DOHH2 (cell line): Measurements from ENCODE around the gene EHBP1L1.

Experiments
- H3F3A ChIP-seq: fragments of 200-600 bp; sonication (generic), shearing (Covaris generic); 2 replicates; pipeline ENCODE4 v1.6.0; 2016; ENCODE audit warnings: antibody characterized with exemption, mild to moderate bottlenecking; ENCODE audit not compliant: control insufficient read depth, insufficient read depth
- H3K27ac ChIP-seq: fragments of 200-600 bp; sonication (generic); 2 replicates; pipeline ENCODE4 v1.5.1; 2014; ENCODE audit warnings: low read depth, mild to moderate bottlenecking, low read length, moderate library complexity
- H3K27me3 ChIP-seq: fragments of 200-600 bp; sonication (generic); 2 replicates; pipeline ENCODE4 v1.6.1; 2014; ENCODE audit warnings: mild to moderate bottlenecking, low read length, mixed read lengths; ENCODE audit not compliant: control insufficient read depth
- H3K36me3 ChIP-seq: fragments of 200-600 bp; sonication (generic); 2 replicates; pipeline ENCODE4 v1.6.1; 2014; ENCODE audit warnings: mild to moderate bottlenecking, low read length, moderate library complexity, mixed read lengths; ENCODE audit not compliant: control insufficient read depth
- H3K4me1 ChIP-seq: fragments of 200-600 bp; sonication (generic); 2 replicates; pipeline ENCODE4 v1.6.1; 2014; ENCODE audit warnings: mild to moderate bottlenecking, low read length, mixed read lengths; ENCODE audit not compliant: control insufficient read depth
- H3K4me2 ChIP-seq: fragments of 200-600 bp; sonication (generic); 2 replicates; pipeline ENCODE4 v1.6.0; 2014; ENCODE audit warnings: mild to moderate bottlenecking, low read length, moderate library complexity
- H3K4me3 ChIP-seq: fragments of 200-600 bp; sonication (generic); 2 replicates; pipeline ENCODE4 v1.5.1; 2014; ENCODE audit warnings: mild to moderate bottlenecking, low read length, mixed read lengths
- H3K79me2 ChIP-seq: fragments of 200-600 bp; sonication (generic); 2 replicates; pipeline ENCODE4 v1.6.1; 2014; ENCODE audit warnings: mild to moderate bottlenecking, low read length, mixed read lengths; ENCODE audit not compliant: control insufficient read depth
- H3K9me2 ChIP-seq: fragments of 200-600 bp; sonication (generic); replicated peaks from 2 replicates; pipeline ENCODE4 v1.6.1; 2014; ENCODE audit warnings: mild to moderate bottlenecking, low read length, mixed read lengths; ENCODE audit not compliant: control insufficient read depth
- H3K9me3 ChIP-seq: fragments of 200-600 bp; sonication (generic); 2 replicates; pipeline ENCODE4 v1.6.1; 2014; ENCODE audit warnings: antibody characterized with exemption, low read length, mixed read lengths; ENCODE audit not compliant: control insufficient read depth, insufficient read depth
- H4K20me1 ChIP-seq: fragments of 200-600 bp; sonication (generic); 2 replicates; pipeline ENCODE4 v1.6.0; 2014; ENCODE audit warnings: low read depth, mild to moderate bottlenecking, antibody characterized with exemption, low read length, moderate library complexity; ENCODE audit not compliant: control insufficient read depth, insufficient read depth
- CTCF ChIP-seq: fragments of 200-600 bp; sonication (generic); IDR thresholded peaks from one replicate; pipeline ENCODE4 v1.5.1; 2014; ENCODE audit warnings: antibody characterized with exemption, mild to moderate bottlenecking, low read depth, low read length; ENCODE audit not compliant: poor library complexity, severe bottlenecking
- EZH2phosphoT487 ChIP-seq: fragments of 200-600 bp; sonication (generic); IDR thresholded peaks from 2 replicates; pipeline ENCODE4 v1.6.1; 2017; ENCODE audit warnings: borderline replicate concordance, mild to moderate bottlenecking, antibody characterized with exemption, low read length, moderate library complexity, mixed read lengths

EHBP1L1 gene

GRCh38 chr11:65617136-65617850 lies 41.4 kb downstream of the EHBP1L1 start:
- Histone ChIP-seq H3K4me1 (peaks cover 35% of the 10 kb centered on the region), H3K4me2 (peak overlapping the region; percentile 93), H3K4me3 (peak overlapping the region; percentile 78), H3K27ac (no peak overlapping the region), H3K9me3 (no peaks in the 10 kb centered on the region), H3K36me3 (peaks cover 73% of the 10 kb centered on the region), H3F3A (no peaks in the 10 kb centered on the region; the same call in 1 of the 2 replicates), H4K20me1 (peaks cover 14% of the 10 kb centered on the region; the same call in 1 of the 2 replicates), H3K27me3 (no peaks in the 10 kb centered on the region), H3K79me2 (peaks cover 64% of the 10 kb centered on the region), H3K9me2 (no peaks in the 10 kb centered on the region)
- TF ChIP-seq EZH2phosphoT487 (no peak), CTCF (no peak)

- peaks cover 14% of the 10 kb centered on the region; the same call in 1 of the 2 replicates for H4K20me1 ChIP-seq
- H3K27ac ChIP-seq: no peak overlapping the region
- no peaks in the 10 kb centered on the region for H3K9me2 ChIP-seq
- TF ChIP-seq EZH2phosphoT487 (no peak), CTCF (no peak)
- H3K4me2 ChIP-seq: no peak overlapping the region
- peaks cover 71% of the 10 kb centered on the region for H3K36me3 ChIP-seq
- H3K4me3 ChIP-seq: no peak overlapping the region
- peaks cover 55% of the 10 kb centered on the region for H3K79me2 ChIP-seq
- peaks cover 26% of the 10 kb centered on the region for H3K4me1 ChIP-seq
- no peaks in the 10 kb centered on the region for H3K27me3 ChIP-seq
- no peaks in the 10 kb centered on the region for H3K9me3 ChIP-seq
- no peaks in the 10 kb centered on the region; the same call in 1 of the 2 replicates for H3F3A ChIP-seq
Observed at GRCh38 chr11:65617990-65618751, 42.3 kb downstream of the EHBP1L1 start.

- no peak overlapping the region for H3K4me2 ChIP-seq
- TF ChIP-seq EZH2phosphoT487: no peak
- no peak for TF ChIP-seq CTCF
- no peaks in the 10 kb centered on the region for H3K27me3 ChIP-seq
- H3K4me3 ChIP-seq: no peak overlapping the region
- H3K36me3 ChIP-seq: peaks cover 76% of the 10 kb centered on the region
- no peaks in the 10 kb centered on the region for H3K9me2 ChIP-seq
- H3K79me2 ChIP-seq: peaks cover 49% of the 10 kb centered on the region
- no peaks in the 10 kb centered on the region; the same call in 1 of the 2 replicates for H3F3A ChIP-seq
- H4K20me1 ChIP-seq: peaks cover 14% of the 10 kb centered on the region; the same call in 1 of the 2 replicates
- H3K4me1 ChIP-seq: peaks cover 22% of the 10 kb centered on the region
- H3K27ac ChIP-seq: no peak overlapping the region
- H3K9me3 ChIP-seq: no peaks in the 10 kb centered on the region
Observed at GRCh38 chr11:65618763-65619162, 42.9 kb downstream of the EHBP1L1 start.
